Subcutaneous adipose tissue (tissue), 4 donors: ENCODE measurements around the gene HOXD9. TPM values are rescaled to one million over a fixed set of nuclear protein-coding genes. Genes with fewer than 3 reads are reported as not detected.

Source experiments
- CTCF ChIP-seq: fragments of 450-650 bp; IDR thresholded peaks from one replicate; pipeline ENCODE4 v1.5.1; 2016; ENCODE audit warnings: low read depth, mild to moderate bottlenecking, control low read depth, antibody characterized with exemption, moderate library complexity
- total RNA-seq, 4 donors: library from RNA; depleted of rRNA; stranded (reverse); fragments of >200 nt; gene quantifications; one replicate each; pipeline ENCODE4 v1.1.0, GENCODE V29; 2016

The HOXD9 gene
- total RNA-seq, 4 donors from 2014 or later = 1.9 to 6.4 (median 3.7) TPM

GRCh38 chr2:176078541-176079284, 43.8 kb upstream of the HOXD9 start:
- no peak for TF ChIP-seq CTCF

- no peak for TF ChIP-seq CTCF
Observed at GRCh38 chr2:176079285-176079830, 43.2 kb upstream of the HOXD9 start.

- no peak for TF ChIP-seq CTCF
Observed at GRCh38 chr2:176079831-176080539, 42.5 kb upstream of the HOXD9 start.

- no peak for TF ChIP-seq CTCF
Observed at GRCh38 chr2:176080540-176081375, 41.8 kb upstream of the HOXD9 start.

- no peak for TF ChIP-seq CTCF
Observed at GRCh38 chr2:176081376-176081836, 41.1 kb upstream of the HOXD9 start.

GRCh38 chr2:176081837-176082524, 40.5 kb upstream of the HOXD9 start:
- TF ChIP-seq CTCF = no peak
